Astrocyte (in vitro differentiated cells and primary cell): Measurements from ENCODE around the gene N4BP2L1.

Experiments
- EZH2 ChIP-seq: IDR thresholded peaks from 2 replicates; pipeline ENCODE4 v1.6.1; 2012; ENCODE audit warnings: mild to moderate bottlenecking, low read length, inconsistent platforms; ENCODE audit not compliant: insufficient read depth
- TF ChIP-seq, protein P1 (sequence below): IDR thresholded peaks from 2 replicates; pipeline ENCODE4 v1.5.1; 2011; ENCODE audit warnings: low read depth, mild to moderate bottlenecking, inconsistent platforms, low read length, moderate library complexity; ENCODE audit not compliant: insufficient read depth

GRCh38 chr13:32419862-32420261 lies 8.1 kb downstream of the N4BP2L1 start:
- TF ChIP-seq, protein P1, sequence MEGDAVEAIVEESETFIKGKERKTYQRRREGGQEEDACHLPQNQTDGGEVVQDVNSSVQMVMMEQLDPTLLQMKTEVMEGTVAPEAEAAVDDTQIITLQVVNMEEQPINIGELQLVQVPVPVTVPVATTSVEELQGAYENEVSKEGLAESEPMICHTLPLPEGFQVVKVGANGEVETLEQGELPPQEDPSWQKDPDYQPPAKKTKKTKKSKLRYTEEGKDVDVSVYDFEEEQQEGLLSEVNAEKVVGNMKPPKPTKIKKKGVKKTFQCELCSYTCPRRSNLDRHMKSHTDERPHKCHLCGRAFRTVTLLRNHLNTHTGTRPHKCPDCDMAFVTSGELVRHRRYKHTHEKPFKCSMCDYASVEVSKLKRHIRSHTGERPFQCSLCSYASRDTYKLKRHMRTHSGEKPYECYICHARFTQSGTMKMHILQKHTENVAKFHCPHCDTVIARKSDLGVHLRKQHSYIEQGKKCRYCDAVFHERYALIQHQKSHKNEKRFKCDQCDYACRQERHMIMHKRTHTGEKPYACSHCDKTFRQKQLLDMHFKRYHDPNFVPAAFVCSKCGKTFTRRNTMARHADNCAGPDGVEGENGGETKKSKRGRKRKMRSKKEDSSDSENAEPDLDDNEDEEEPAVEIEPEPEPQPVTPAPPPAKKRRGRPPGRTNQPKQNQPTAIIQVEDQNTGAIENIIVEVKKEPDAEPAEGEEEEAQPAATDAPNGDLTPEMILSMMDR: no peak
- TF ChIP-seq EZH2: no peak
